HCT116 (cell line): Measurements from ENCODE around the gene NFE2L2.

Source experiments
- CTCF ChIP-seq, 3 experiments: fragments of 200-600 bp in 1 of 3; sonication (generic) in 1 of 3; IDR thresholded peaks in 2 of 3; conservative IDR thresholded peaks in 1 of 3; 2 replicates each; pipeline ENCODE4 v1.5.1; 2012 to 2017; ENCODE audit warnings: low read depth in 2 of 3, low read length in 2 of 3, antibody characterized with exemption in 1 of 3, borderline replicate concordance in 1 of 3, control low read depth in 1 of 3, mild to moderate bottlenecking in 1 of 3, mixed read lengths in 1 of 3, mixed run types in 1 of 3, moderate library complexity in 1 of 3; ENCODE audit not compliant: insufficient read depth in 1 of 3
- ELF1 ChIP-seq: IDR thresholded peaks from 2 replicates; pipeline ENCODE4 v1.6.1; 2012; ENCODE audit warnings: low read depth, borderline replicate concordance

GRCh38 chr2:177271981-177272666 lies 7.6 kb upstream of the NFE2L2 start:
- TF ChIP-seq CTCF (IDR thresholded peaks at IDR 0.05 in 2 of 3, conservative IDR thresholded peaks at IDR 0.05 in 1 of 3; ENCODE audit: borderline replicate concordance in 1 of 3, insufficient read depth in 1 of 3, low read depth in 2 of 3, low read length in 2 of 3) (no peak), ELF1 (no peak)
